ENCODE data around the gene SYNJ2.

- TF ChIP-seq CTCF (IDR thresholded peaks at IDR 0.05) (no peak), POLR2A (IDR thresholded peaks at IDR 0.05) (no peak)
These were observed 35.5 kb upstream of the SYNJ2 start for GRCh38 chr6:157946053-157946617.
